Measurements from ENCODE around the gene OSBPL7. TPM values are rescaled to one million over a fixed set of nuclear protein-coding genes. Genes with fewer than 3 reads are reported as not detected.
A peak's percentile ranks its signal among the peaks of the same experiment; 100 is the strongest.

Gene OSBPL7
- polyA plus RNA-seq (2013, experiment 1 of 2), result 1.9 TPM
- 2.0 TPM for polyA plus RNA-seq (2013, experiment 2 of 2)

- no peak within 1 kb of the TSS for H4K8ac ChIP-seq (ENCODE audit: low read depth, low read length)
- no peak within 1 kb of the TSS for H2BK120ac ChIP-seq (ENCODE audit: low read depth, low read length)
- no CpG with 5 or more reads among the region's 21 CpGs for WGBS (ENCODE audit: extremely low coverage, insufficient coverage, low lambda C conversion rate)
- no peaks in the 10 kb centered on the region for H3K79me2 ChIP-seq (ENCODE audit: control insufficient read depth, insufficient read depth, low read length)
- no peaks in the 10 kb centered on the region for H3K79me1 ChIP-seq (ENCODE audit: low read length)
- H3K27ac ChIP-seq (ENCODE audit: low read depth, low read length), result no peak within 1 kb of the TSS
- DNase-seq, result peak; percentile 85
- peak within 1 kb of the TSS; percentile 28 for H3K4me2 ChIP-seq (ENCODE audit: low read length)
- peaks cover 3% of the 10 kb centered on the region for H3K4me1 ChIP-seq (ENCODE audit: control insufficient read depth, low read depth, low read length)
- H2BK15ac ChIP-seq (replicated peaks; ENCODE audit: low read depth), result no peak within 1 kb of the TSS
- H2BK5ac ChIP-seq (ENCODE audit: low read length), result no peak within 1 kb of the TSS
- H3K18ac ChIP-seq (ENCODE audit: low read length), result no peak within 1 kb of the TSS
- H3K4ac ChIP-seq (ENCODE audit: low read depth, low read length), result no peak within 1 kb of the TSS
- H3K23ac ChIP-seq (ENCODE audit: low read length), result no peak within 1 kb of the TSS
- H2AK5ac ChIP-seq (ENCODE audit: low read length), result no peak within 1 kb of the TSS
- H3K9ac ChIP-seq (ENCODE audit: low read length), result peak within 1 kb of the TSS; percentile 68
- peak within 1 kb of the TSS; percentile 81 for H3K56ac ChIP-seq (ENCODE audit: low read length)
- H3K4me3 ChIP-seq (ENCODE audit: low read length), result peak within 1 kb of the TSS; percentile 66
- H4K5ac ChIP-seq (ENCODE audit: low read length), result peak within 1 kb of the TSS; percentile 44
- H3K36me3 ChIP-seq (ENCODE audit: control insufficient read depth, insufficient read depth, low read length), result peaks cover 2% of the 10 kb centered on the region
- no peaks in the 10 kb centered on the region for H3K27me3 ChIP-seq (ENCODE audit: insufficient read depth, low read length, poor library complexity)
Observed at GRCh38 chr17:47821424-47822391, at the start of gene OSBPL7. OSBPL7 (minus strand) TSS chr17:47821794; CDS start chr17:47820278, 1,516 bp downstream.

GRCh38 chr17:47871048-47871447 is 49.5 kb upstream of the OSBPL7 start:
- H3K27me3 ChIP-seq (ENCODE audit: insufficient read depth, low read length, poor library complexity), result no peaks in the 10 kb centered on the region
- no peaks in the 10 kb centered on the region for H3K36me3 ChIP-seq (ENCODE audit: control insufficient read depth, insufficient read depth, low read length)
- H2AK5ac ChIP-seq (ENCODE audit: low read length), result no peak overlapping the region

GRCh38 chr17:47870056-47870455 is 48.5 kb upstream of the OSBPL7 start:
- no peak overlapping the region for H3K23ac ChIP-seq (ENCODE audit: low read length)
- no peak overlapping the region for H2BK15ac ChIP-seq (replicated peaks; ENCODE audit: low read depth)
- H3K79me1 ChIP-seq (ENCODE audit: low read length), result no peaks in the 10 kb centered on the region
- DNase-seq, result peak; percentile 73
- H3K4me2 ChIP-seq (ENCODE audit: low read length), result no peak overlapping the region
- WGBS (ENCODE audit: extremely low coverage, insufficient coverage, low lambda C conversion rate), result no CpG with 5 or more reads among the region's 1 CpG
- no peak overlapping the region for H3K4ac ChIP-seq (ENCODE audit: low read depth, low read length)
- no peak overlapping the region for H3K4me3 ChIP-seq (ENCODE audit: low read length)
- H3K27ac ChIP-seq (ENCODE audit: low read depth, low read length), result no peak overlapping the region
- no peak overlapping the region for H2BK5ac ChIP-seq (ENCODE audit: low read length)
- no peak overlapping the region for H3K9ac ChIP-seq (ENCODE audit: low read length)
- no peak overlapping the region for H2AK5ac ChIP-seq (ENCODE audit: low read length)
- no peaks in the 10 kb centered on the region for H3K36me3 ChIP-seq (ENCODE audit: control insufficient read depth, insufficient read depth, low read length)
- peaks cover 22% of the 10 kb centered on the region for H3K4me1 ChIP-seq (ENCODE audit: control insufficient read depth, low read depth, low read length)
- no peak overlapping the region for H3K18ac ChIP-seq (ENCODE audit: low read length)
- no peak overlapping the region for H4K5ac ChIP-seq (ENCODE audit: low read length)
- H2BK120ac ChIP-seq (ENCODE audit: low read depth, low read length), result no peak overlapping the region
- H3K79me2 ChIP-seq (ENCODE audit: control insufficient read depth, insufficient read depth, low read length), result no peaks in the 10 kb centered on the region
- H3K56ac ChIP-seq (ENCODE audit: low read length), result peak overlapping the region; percentile 45
- H4K8ac ChIP-seq (ENCODE audit: low read depth, low read length), result no peak overlapping the region
- H3K27me3 ChIP-seq (ENCODE audit: insufficient read depth, low read length, poor library complexity), result no peaks in the 10 kb centered on the region

More at GRCh38 chr17:47871048-47871447, 49.5 kb upstream of the OSBPL7 start:
- Histone ChIP-seq H3K27ac (ENCODE audit: low read depth, low read length) (no peak overlapping the region), H3K56ac (ENCODE audit: low read length) (no peak overlapping the region), H2BK120ac (ENCODE audit: low read depth, low read length) (no peak overlapping the region), H4K5ac (ENCODE audit: low read length) (no peak overlapping the region), H4K8ac (ENCODE audit: low read depth, low read length) (no peak overlapping the region), H3K79me1 (ENCODE audit: low read length) (no peaks in the 10 kb centered on the region), H3K18ac (ENCODE audit: low read length) (no peak overlapping the region), H3K9ac (ENCODE audit: low read length) (no peak overlapping the region), H2BK5ac (ENCODE audit: low read length) (no peak overlapping the region), H3K4me3 (ENCODE audit: low read length) (no peak overlapping the region), H3K4me1 (ENCODE audit: control insufficient read depth, low read depth, low read length) (peaks cover 26% of the 10 kb centered on the region), H2BK15ac (replicated peaks; ENCODE audit: low read depth) (no peak overlapping the region), H3K4ac (ENCODE audit: low read depth, low read length) (no peak overlapping the region), H3K79me2 (ENCODE audit: control insufficient read depth, insufficient read depth, low read length) (no peaks in the 10 kb centered on the region), H3K4me2 (ENCODE audit: low read length) (no peak overlapping the region), H3K23ac (ENCODE audit: low read length) (no peak overlapping the region)
- no peak for DNase-seq

GRCh38 chr17:47869114-47869513 is 47.5 kb upstream of the OSBPL7 start:
- H2BK120ac ChIP-seq (ENCODE audit: low read depth, low read length), result no peak overlapping the region
- WGBS (ENCODE audit: extremely low coverage, insufficient coverage, low lambda C conversion rate), result no CpG with 5 or more reads among the region's 2 CpGs
- no peak overlapping the region for H3K18ac ChIP-seq (ENCODE audit: low read length)
- H3K9ac ChIP-seq (ENCODE audit: low read length), result no peak overlapping the region
- H3K27ac ChIP-seq (ENCODE audit: low read depth, low read length), result no peak overlapping the region
- H3K4me1 ChIP-seq (ENCODE audit: control insufficient read depth, low read depth, low read length), result peaks cover 19% of the 10 kb centered on the region
- no peak overlapping the region for H2BK5ac ChIP-seq (ENCODE audit: low read length)
- no peak overlapping the region for H3K4me2 ChIP-seq (ENCODE audit: low read length)
- no peak overlapping the region for H3K4ac ChIP-seq (ENCODE audit: low read depth, low read length)
- no peak overlapping the region for H3K56ac ChIP-seq (ENCODE audit: low read length)
- no peak overlapping the region for H2BK15ac ChIP-seq (replicated peaks; ENCODE audit: low read depth)
- H3K36me3 ChIP-seq (ENCODE audit: control insufficient read depth, insufficient read depth, low read length), result no peaks in the 10 kb centered on the region
- H2AK5ac ChIP-seq (ENCODE audit: low read length), result no peak overlapping the region
- no peaks in the 10 kb centered on the region for H3K79me2 ChIP-seq (ENCODE audit: control insufficient read depth, insufficient read depth, low read length)
- no peak overlapping the region for H3K23ac ChIP-seq (ENCODE audit: low read length)
- H3K27me3 ChIP-seq (ENCODE audit: insufficient read depth, low read length, poor library complexity), result no peaks in the 10 kb centered on the region
- H4K8ac ChIP-seq (ENCODE audit: low read depth, low read length), result no peak overlapping the region
- H3K4me3 ChIP-seq (ENCODE audit: low read length), result no peak overlapping the region
- peak overlapping the region; percentile 74 for H4K5ac ChIP-seq (ENCODE audit: low read length)
- H3K79me1 ChIP-seq (ENCODE audit: low read length), result no peaks in the 10 kb centered on the region
- no peak for DNase-seq

- no peak overlapping the region for H2BK15ac ChIP-seq (replicated peaks; ENCODE audit: low read depth)
- no peaks in the 10 kb centered on the region for H3K79me2 ChIP-seq (ENCODE audit: control insufficient read depth, insufficient read depth, low read length)
- H3K79me1 ChIP-seq (ENCODE audit: low read length), result no peaks in the 10 kb centered on the region
- H2BK5ac ChIP-seq (ENCODE audit: low read length), result no peak overlapping the region
- WGBS (ENCODE audit: extremely low coverage, insufficient coverage, low lambda C conversion rate), result no CpG with 5 or more reads among the region's 11 CpGs
- no peaks in the 10 kb centered on the region for H3K27me3 ChIP-seq (ENCODE audit: insufficient read depth, low read length, poor library complexity)
- H3K4me2 ChIP-seq (ENCODE audit: low read length), result no peak overlapping the region
- H2AK5ac ChIP-seq (ENCODE audit: low read length), result no peak overlapping the region
- no peaks in the 10 kb centered on the region for H3K36me3 ChIP-seq (ENCODE audit: control insufficient read depth, insufficient read depth, low read length)
- no peak overlapping the region for H4K8ac ChIP-seq (ENCODE audit: low read depth, low read length)
- no peak overlapping the region for H4K5ac ChIP-seq (ENCODE audit: low read length)
- no peak overlapping the region for H3K27ac ChIP-seq (ENCODE audit: low read depth, low read length)
- no peak overlapping the region for H3K23ac ChIP-seq (ENCODE audit: low read length)
- no peak overlapping the region for H2BK120ac ChIP-seq (ENCODE audit: low read depth, low read length)
- no peak overlapping the region for H3K9ac ChIP-seq (ENCODE audit: low read length)
- no peak overlapping the region for H3K18ac ChIP-seq (ENCODE audit: low read length)
- H3K56ac ChIP-seq (ENCODE audit: low read length), result no peak overlapping the region
- no peak overlapping the region for H3K4ac ChIP-seq (ENCODE audit: low read depth, low read length)
- DNase-seq, result no peak
- peaks cover 15% of the 10 kb centered on the region for H3K4me1 ChIP-seq (ENCODE audit: control insufficient read depth, low read depth, low read length)
- H3K4me3 ChIP-seq (ENCODE audit: low read length), result no peak overlapping the region
Observed at GRCh38 chr17:47867813-47868533, 46.4 kb upstream of the OSBPL7 start.
